HS-27A (cell line): Measurements from ENCODE around the gene IL1RAPL1.
A peak's percentile ranks its signal among the peaks of the same experiment; 100 is the strongest.
"Not testable (repeated sequence)": the region's sequence is repeated elsewhere in the genome, so short reads cannot be mapped to it uniquely, and the experiment has no call there.

Experiments
- DNase-seq: peaks from one replicate; pipeline ENCODE4 v3.0.0-alpha.2; 2012; ENCODE audit warnings: low read depth, missing footprints

Gene IL1RAPL1

DNA sequence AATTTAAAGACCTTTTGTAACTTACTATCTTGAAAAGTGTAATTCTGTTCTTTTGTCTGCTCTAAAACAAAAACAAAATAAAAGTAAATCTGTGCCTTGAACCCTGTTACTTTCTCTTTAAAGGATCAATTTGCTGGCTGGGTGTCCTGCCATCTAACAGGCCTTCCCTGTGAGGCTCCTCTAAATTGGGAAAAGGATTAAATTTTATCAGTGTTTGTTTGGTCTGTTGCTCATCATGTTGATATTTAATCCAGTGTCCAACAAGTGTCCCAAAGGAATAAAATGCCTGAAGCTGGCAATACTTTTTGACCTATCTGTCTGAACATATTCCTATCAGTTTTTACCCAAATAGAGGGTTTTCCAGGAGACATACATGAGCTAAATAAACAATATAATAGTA is 688.7 kb downstream of the IL1RAPL1 start:
- no peak for DNase-seq

GRCh38 chrX:29281078-29281742 is 694.0 kb downstream of the IL1RAPL1 start:
- DNase-seq, result no peak

DNA sequence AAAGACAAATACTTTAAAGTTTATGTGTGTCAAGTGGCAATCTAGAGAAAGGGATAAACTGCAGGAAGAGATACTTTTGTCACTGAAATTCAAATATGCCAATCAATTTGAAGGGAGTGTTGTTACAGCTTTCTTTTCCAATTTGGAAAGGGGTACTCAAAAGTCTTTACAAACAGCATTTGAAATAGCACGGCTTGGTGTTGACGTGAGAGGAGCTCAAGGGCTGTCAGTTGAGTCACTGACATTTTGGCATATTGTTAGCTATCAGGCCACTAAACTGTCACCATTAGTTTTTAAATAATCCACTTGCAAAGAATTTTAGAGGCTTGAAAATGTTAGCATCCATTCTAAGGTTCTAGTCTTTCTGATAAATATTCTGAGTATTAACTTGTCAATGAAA is 698.4 kb downstream of the IL1RAPL1 start:
- no peak for DNase-seq

- no peak for DNase-seq
Measured at GRCh38 chrX:29295987-29296680, 708.9 kb downstream of the IL1RAPL1 start.

- DNase-seq, result no peak
Measured at GRCh38 chrX:29297171-29297800, 710.0 kb downstream of the IL1RAPL1 start.

GRCh38 chrX:29299684-29300083 is 712.4 kb downstream of the IL1RAPL1 start:
- no peak for DNase-seq

DNA sequence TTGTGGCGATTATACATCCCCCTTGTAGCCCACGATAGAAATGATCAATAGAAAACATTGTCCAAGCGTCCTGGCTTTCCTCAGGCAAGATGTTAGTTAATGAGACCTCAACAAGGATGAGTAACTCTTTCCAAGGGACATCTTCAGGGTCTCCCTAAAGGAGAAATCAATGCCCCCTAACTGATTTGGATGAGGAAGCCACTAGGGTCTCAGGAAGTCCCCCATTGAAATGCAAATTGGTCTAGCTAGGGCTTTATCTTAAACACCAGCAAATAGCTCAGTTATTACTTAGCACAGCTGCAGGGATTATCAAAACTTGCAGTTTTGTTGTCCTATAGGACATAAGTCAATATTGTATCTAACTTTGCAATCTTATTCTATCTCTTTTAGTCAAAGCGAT is 721.5 kb downstream of the IL1RAPL1 start:
- DNase-seq, result no peak

- no peak for DNase-seq
Measured at GRCh38 chrX:29315931-29316330, 728.7 kb downstream of the IL1RAPL1 start.

GRCh38 chrX:29318012-29318411 is 730.8 kb downstream of the IL1RAPL1 start:
- no peak for DNase-seq

GRCh38 chrX:29332429-29332828 is 745.2 kb downstream of the IL1RAPL1 start:
- not testable (repeated sequence) for DNase-seq

DNA sequence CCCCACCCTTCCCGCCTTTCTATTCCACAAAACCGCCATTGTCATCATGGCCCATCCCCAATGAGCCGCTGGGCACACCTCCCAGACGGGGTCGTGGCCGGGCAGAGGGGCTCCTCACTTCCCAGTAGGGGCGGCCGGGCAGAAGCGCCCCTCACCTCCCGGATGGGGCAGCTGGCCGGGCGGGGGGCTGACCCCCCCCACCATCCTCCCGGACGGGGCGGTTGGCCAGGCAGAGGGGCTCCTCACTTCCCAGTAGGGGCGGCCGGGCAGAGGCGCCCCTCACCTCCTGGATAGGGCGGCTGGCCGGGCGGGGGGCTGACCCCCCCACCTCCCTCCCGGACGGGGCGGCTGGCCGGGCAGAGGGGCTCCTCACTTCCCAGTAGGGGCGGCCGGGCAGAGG is 745.8 kb downstream of the IL1RAPL1 start:
- not testable (repeated sequence) for DNase-seq

GRCh38 chrX:29348288-29348687 is 761.0 kb downstream of the IL1RAPL1 start:
- no peak for DNase-seq

DNA sequence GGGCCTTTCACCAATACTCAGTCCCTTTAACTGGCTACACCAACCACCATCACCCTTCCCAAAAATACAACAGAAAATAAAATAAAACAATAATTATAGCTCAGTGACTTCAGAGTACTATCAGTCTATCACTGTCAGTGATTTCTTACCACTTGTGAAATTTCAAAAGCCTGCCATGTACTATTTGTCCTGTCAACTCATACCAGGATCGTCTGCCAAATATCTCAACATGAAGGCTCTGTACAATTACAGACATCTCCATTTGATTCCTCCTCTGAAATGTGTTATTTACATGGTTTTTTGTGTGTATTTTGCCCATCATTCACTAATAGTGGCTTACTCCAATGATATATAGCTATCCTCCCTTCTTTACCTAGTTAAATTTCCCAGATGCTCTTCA is 772.0 kb downstream of the IL1RAPL1 start:
- DNase-seq, result no peak

DNA sequence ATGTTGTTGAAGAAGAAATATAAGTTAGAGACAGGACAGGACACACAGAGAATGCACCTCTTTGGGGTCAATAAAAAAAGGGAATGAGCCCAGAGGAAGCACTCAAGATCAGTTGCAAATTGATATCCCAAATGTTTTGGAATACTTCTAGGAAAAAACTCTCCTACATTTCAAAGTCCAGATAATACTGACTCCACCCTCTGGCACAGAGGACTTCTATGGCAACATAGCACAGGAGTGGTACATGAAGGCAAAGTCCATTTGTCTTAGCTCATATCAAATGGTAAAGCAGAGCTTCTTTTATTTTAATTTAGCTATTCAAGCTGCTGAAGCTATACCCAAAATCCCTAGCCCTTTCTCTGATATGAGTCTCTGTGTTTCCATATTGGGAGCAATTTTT is 787.5 kb downstream of the IL1RAPL1 start:
- DNase-seq, result not testable (repeated sequence)

- DNase-seq, result no peak
Measured at GRCh38 chrX:29376584-29376983, 789.3 kb downstream of the IL1RAPL1 start.

GRCh38 chrX:29382811-29383210 is 795.6 kb downstream of the IL1RAPL1 start:
- no peak for DNase-seq

GRCh38 chrX:29388509-29388908 is 801.3 kb downstream of the IL1RAPL1 start:
- DNase-seq, result no peak

DNA sequence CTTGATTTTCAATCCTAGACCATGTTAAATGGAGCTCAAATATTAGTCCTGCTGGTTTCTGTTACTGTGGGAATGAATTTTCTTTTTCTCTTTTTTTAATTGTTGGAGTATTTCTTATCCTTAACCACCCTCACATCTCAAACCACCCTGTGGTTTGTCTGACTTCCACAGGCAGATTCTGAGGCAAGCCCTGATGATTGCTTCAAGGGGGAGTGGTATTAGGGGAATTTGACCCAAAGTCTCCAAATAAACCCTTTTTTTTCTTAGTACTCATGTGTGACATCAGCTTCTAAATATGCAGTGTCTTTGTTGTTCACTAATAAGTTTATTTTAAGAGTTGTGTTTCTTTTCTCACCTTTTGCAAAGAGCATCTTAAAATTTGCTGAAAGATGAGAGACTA is 810.3 kb downstream of the IL1RAPL1 start:
- no peak for DNase-seq

DNA sequence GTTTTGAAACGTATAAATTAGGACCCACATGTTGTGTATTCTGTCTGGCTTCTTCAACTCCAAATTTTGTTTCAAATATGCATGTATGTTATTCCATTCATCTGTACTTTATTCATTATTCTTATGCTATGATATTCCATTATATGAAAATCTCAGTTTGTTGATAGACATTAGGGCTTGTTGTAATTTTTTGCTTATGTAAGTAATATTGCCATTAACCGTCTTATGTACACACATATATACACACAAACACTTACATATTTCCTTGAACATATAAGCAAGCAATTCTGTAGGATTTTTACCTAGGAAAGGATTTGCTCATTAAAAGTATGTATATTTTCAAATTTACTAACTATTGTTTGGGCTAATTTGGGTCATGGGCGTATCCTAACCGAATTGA is 820.1 kb downstream of the IL1RAPL1 start:
- DNase-seq, result no peak

GRCh38 chrX:29419774-29420553 is 832.7 kb downstream of the IL1RAPL1 start:
- peak; percentile 35 for DNase-seq

DNA sequence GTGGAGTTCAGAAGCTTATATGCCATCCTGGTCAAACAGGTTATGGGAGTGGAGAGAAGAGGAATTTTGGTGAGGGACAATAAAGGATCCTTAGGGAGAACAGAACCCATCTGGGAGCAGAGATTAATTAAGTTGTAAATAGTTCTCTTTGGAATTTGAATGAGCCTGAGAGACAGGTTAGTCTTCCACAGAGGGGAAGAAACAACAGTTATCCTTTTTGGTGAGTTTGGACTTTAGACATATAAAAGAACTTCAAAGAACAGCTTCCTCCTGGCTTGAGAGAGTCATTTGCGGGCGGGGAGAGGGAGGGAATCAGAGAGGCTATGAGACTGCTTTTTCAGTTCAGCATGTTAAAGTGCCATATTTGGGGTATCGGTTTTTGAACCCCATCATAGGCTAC is 834.8 kb downstream of the IL1RAPL1 start:
- DNase-seq, result no peak

- no peak for DNase-seq
Measured at GRCh38 chrX:29431895-29432294, 844.6 kb downstream of the IL1RAPL1 start.

DNA sequence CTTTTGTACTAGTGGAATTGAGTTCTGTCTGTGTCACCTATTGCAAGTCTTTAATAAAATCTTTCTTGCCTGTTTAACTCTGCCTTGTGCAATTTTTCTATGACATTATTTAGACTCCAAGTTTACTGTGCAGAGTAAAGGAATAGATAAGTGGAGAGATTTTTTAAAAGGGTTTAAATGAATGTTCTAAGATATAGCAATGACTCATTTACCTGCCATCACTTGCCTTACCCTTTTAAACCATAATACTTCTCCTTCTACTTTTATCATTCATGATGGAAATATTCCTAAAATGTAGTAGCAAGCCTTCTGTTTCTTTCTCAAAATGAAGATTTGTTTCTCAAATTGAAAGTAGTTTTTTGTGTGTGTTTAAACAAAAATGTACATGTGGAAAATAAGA is 845.3 kb downstream of the IL1RAPL1 start:
- no peak for DNase-seq
